MV-4-11 (cell line): ENCODE results near the gene CDCA8.
"Not testable (repeated sequence)": the region's sequence is repeated elsewhere in the genome, so short reads cannot be mapped to it uniquely, and the experiment has no call there.

Source experiments
- DNase-seq: peaks from one replicate; lab custom pipeline; 2025; lab: John Stamatoyannopoulos, UW

Gene CDCA8

DNA sequence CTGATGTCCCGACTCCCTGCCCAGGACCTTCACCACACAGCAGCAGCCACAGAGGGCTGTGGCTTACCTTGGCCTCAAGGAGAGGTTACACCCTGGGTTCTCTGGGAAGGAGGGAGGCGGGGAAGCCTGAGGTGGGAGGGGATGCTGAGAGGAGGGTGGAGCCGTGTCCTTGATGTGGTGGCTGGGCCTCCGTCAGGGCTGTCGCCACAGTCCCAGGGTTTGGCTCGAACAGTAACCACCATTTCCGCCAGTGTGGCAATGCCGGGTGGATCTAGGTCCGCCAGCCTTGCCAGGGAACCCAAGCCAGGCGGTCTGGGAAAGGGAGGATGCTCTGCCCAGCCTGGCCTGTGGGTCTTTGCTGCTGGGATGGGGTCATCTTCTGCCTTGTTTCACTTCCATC, 18.4 kb upstream of the CDCA8 start:
- DNase-seq = peak; percentile 94

GRCh38 chr1:37676281-37677142, 15.8 kb upstream of the CDCA8 start:
- DNase-seq = peak; percentile 91

DNA sequence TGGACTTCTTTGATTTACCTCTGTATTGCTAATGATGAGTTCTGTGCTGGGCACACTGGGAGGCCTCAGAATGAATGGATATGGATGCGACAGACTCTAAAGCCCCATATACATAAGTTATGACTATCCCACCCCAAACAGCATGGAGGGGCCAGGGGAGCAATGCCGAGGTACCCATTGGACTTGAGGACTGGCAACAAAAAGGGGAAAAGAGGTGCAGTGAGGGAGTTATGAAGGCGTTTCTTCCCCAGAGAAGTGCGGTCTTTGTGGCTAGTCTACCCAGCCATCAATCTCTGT, 15.2 kb upstream of the CDCA8 start:
- DNase-seq = peak; percentile 25

DNA sequence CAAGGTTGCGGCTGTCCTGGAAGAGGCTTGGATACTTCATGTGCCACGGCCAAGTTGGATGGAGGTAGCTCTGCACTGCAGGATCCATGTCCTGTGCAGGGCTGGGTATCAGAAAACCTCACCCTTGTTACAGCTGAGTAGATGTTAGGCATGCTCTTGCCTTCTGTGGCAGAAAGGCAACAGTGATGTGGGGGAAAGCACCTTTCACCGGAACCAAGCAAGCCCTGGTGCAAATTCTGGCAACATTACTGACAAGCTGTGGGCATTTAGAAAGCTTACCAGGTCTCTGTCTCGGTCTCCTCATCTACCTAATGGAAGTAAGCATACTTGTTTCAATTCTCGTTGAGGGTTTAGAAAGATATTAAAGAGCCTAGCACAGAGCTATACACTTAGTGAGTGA, 14.5 kb upstream of the CDCA8 start:
- DNase-seq = no peak

DNA sequence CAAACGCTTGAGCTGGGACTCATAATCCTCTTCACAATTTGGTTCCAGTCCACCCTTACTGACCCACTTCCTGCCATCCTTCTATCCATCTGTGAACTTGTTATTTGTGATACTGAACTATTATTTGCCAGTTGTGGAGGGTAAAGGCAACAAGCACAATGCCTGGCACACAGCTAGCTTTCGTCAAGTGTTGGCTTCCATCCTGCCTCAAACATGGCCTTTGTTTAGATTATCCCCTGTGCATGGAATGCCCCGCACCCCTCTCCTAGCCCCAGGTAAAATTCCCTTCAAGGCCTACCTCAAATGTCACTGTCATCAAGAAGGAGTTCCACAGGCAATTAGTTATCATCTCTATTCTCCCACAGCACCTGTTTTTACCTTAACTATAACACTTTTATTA, 11.4 kb upstream of the CDCA8 start:
- no peak for DNase-seq

GRCh38 chr1:37682334-37682987, 9.9 kb upstream of the CDCA8 start:
- peak; percentile 75 for DNase-seq

DNA sequence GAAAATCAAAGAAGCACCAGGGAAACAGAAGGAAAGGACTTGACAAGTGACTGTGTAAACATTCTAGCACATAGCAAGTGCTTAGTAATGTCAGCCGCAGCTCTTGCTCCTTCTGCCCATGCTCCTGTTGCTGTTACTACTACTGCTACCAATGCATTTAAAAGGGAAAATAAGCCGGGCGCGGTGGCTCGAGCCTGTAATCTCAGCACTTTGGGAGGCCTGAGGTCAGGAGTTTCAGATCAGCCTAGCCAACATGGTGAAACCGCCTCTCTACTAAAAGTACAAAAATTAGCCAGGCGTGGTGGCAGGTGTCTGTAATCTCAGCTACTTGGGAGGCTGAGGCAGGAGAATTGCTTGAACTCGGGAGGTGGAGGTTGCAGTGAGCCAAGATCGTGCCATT, 8.1 kb upstream of the CDCA8 start:
- DNase-seq = not testable (repeated sequence)

GRCh38 chr1:37685722-37686121, 6.6 kb upstream of the CDCA8 start:
- no peak for DNase-seq

DNA sequence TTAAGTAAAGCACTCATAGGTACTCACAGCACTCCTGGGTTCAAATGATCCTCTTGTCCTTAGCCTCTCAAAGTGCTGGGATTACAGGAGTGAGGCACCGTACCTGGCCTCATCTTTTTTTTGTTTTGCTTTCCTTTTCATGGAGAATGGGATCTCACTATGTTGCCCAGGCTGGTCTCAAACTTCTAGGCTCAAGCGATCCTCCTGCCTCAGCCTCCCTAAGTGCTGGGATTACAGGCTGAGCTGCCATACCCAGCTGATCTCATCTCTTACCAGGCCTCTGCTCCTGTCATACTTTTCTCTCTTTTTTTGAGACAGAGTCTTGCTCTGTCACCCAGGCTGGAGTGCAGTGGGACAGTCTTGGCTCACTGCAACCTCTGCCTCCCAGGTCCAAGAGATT, 4.6 kb upstream of the CDCA8 start:
- not testable (repeated sequence) for DNase-seq

DNA sequence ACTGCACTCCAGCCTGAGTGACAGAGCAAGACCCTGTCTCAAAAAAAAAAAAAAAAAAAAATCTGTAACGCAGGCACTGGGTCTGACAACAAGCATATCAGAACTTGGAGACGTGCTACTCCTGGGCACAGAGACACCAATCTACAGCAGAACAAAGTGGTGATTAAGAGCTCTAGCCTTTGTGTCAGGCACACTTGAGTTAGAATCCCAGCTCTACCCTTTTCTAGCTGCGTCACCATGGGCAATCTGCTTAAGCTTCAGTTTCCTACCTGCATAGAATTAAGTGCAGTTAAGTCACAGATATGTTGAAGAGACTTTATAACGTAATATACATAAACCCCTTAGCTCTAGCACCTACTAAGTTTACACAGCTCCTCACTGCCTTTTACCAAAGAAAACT, 3.4 kb upstream of the CDCA8 start:
- no peak for DNase-seq

DNA sequence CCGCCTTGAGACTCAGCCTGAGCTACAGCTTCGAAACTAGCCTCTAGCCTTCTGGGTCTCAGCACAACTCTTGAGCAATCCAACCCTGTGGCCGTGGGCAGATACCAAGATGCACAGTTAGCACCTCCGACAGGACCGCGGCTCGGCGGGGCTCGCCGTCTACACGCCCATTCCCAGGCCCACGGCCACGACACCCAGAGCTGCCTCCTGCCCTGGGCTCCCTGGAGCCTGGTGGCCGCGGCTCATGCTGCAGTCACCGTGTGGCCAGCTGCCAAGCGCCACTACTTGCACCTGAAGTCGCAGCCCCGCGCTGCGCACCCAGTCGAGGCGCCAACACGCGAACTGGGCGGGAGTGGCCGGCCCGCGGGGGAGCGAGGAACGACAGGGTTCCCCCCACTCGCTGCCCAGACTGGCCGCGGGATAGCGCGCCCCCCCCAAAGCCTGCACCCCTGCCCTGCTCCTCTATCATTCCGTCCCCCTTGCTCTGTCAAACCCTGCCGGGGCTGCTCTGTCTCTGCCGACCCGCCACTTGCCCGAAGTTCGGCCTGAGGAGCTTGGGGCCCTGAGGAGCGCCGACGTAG, 729 bp upstream of the CDCA8 start:
- DNase-seq = peak; percentile 66

GRCh38 chr1:37692834-37693175, 489 bp downstream of the CDCA8 start:
- no peak for DNase-seq

DNA sequence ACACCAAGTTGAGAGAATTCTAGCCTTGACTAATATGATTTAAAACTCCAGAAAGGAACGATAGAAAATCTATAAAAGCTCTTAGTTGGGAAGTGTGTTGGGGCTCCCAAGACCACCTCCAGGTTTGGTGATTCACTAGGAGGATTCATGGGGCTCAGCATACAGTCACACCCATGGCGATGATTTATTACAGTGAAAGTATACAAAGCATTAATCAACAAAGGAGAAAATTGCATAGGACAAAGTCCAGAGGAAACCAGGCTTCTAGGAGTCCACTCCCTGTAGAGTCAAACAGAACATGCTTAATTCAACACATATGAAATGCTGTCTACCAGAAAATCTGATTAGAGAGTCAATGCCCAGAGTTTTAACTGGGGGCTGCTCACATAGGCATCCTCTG, 4.8 kb downstream of the CDCA8 start:
- DNase-seq = no peak

- no peak for DNase-seq
These were observed 5.4 kb downstream of the CDCA8 start for GRCh38 chr1:37697737-37698136.

- DNase-seq = no peak
These were observed 6.8 kb downstream of the CDCA8 start for GRCh38 chr1:37699147-37699546.

GRCh38 chr1:37701051-37701450, 8.7 kb downstream of the CDCA8 start:
- no peak for DNase-seq

DNA sequence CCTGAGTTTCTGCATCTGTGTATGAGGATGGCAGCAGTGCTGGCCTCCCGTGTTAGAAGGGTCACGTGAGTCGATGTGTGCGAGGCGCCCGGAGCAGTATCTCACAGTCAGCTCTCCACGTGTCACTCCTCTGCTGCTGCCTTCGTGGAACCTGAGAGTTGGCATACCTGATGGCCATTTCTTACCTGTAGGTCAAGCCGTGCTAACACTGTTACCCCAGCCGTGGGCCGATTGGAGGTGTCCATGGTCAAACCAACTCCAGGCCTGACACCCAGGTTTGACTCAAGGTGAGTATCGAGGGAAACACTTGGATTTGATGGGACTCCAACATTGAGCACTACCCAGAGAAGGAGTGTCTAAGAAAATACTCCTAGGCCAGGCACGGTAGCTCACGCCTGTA, 10.7 kb downstream of the CDCA8 start:
- no peak for DNase-seq

DNA sequence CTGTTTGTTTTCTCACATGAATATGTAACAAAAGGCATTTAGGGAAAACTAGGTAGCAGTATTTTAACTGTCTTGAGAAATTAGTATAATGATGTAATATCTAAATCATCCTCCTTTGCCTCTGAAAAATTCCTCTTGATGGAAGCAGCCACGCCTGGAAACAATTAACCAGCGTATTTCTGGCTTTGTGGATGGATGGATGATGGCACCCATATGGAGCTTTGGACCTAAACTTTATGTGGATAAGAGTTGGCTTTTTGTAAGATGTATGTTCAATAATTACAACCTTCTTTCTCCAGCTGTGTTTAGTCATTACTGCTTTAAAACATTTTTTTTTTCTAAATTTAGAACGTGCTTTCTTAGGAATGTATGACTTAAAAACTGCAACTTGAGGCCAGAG, 12.7 kb downstream of the CDCA8 start:
- DNase-seq = no peak

GRCh38 chr1:37705399-37705798, 13.1 kb downstream of the CDCA8 start:
- no peak for DNase-seq

GRCh38 chr1:37708471-37708870, 16.2 kb downstream of the CDCA8 start:
- DNase-seq = no peak

- no peak for DNase-seq
These were observed 21.9 kb downstream of the CDCA8 start for GRCh38 chr1:37714226-37714625.

- DNase-seq = no peak
These were observed 22.4 kb downstream of the CDCA8 start for GRCh38 chr1:37714689-37715088.

DNA sequence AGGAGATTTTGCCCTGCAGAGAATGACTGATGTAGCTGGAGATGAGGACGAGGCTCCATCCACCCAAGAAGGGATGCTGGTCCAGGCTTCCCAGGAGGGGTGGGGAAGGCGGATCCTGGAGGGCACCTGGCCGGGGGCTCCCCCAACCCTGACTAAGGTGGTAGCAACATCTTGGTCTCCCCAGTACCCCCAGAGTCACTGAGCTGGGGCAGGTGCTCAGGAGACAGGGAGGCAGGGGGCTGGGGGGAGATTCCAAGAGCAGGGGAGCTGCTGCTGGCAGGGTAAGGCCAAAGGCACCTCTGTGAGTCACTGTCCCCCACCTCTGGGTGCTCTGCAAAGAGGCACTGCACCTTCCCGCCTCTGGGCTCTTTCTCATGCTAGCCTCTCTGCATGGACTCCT, 24.0 kb downstream of the CDCA8 start:
- DNase-seq = no peak

DNA sequence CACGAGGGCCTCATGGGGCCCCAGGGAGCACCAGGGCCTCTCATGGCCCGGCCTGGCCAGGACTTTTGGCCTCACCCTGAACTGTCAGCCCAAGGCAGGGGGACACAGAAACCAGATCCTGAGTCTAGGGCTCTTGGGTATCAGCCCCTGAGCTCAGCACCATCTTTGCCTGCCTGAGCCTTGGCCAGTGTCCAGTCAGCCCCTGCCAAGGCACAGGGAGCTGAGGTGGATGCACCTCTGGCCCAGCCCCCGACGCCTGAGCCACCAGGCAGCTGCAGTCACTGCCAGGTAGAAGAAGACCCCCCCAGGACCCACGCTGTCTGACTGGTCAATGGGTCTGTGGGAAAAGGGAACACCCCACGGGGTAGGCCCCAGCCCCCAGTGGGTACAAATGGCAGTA, 25.3 kb downstream of the CDCA8 start:
- DNase-seq = no peak
